K562 (cell line): ENCODE results near the gene CCDC7. TPM values are rescaled to one million over a fixed set of nuclear protein-coding genes. Genes with fewer than 3 reads are reported as not detected.

ENCODE experiments used
- ATAC-seq: fragments of 200-7000 bp; cut with Tn5 transposase; 3 replicates; pipeline ENCODE4 v1.9.1; 2020; ENCODE audit warnings: moderate library complexity
- BruUV-seq: library from RNA; stranded (reverse); fragments of 400-500 nt; replicated peaks from 2 replicates; lab custom pipeline; 2021; lab: Mats Ljungman, UMichigan
- CTCF ChIA-PET: fragments of 300-600 bp; formaldehyde crosslinking; extraction: SDS; loops from one replicate; lab custom pipeline; 2021; ENCODE audit warnings: low intra/inter-chr PET ratio; lab: Yijun Ruan, JAX
- POLR2A ChIA-PET: fragments of 300-600, 350-650 bp; sonication (Branson Sonifier 250); formaldehyde crosslinking; extraction: SDS; loops from one replicate; lab custom pipeline; 2021; ENCODE audit warnings: antibody characterized with exemption, inconsistent platforms; lab: Yijun Ruan, JAX
- DNase-seq, 4 experiments: peaks; one replicate each; pipeline versions ENCODE4 v3.0.0 to v3.0.0-alpha.2; 2011 to 2018; ENCODE audit warnings: low spot score in 3 of 4, mixed read lengths in 3 of 4; ENCODE audit errors: extremely low read depth in 1 of 4
- FAIRE-seq: peaks from 2 replicates; lab custom pipeline; 2011; peaks lifted over from hg19 to GRCh38; lab: Jason Lieb, UNC
- H2AFZ ChIP-seq: 2 replicates; pipeline ENCODE4 v1.6.0; 2011; ENCODE audit warnings: low read depth, low read length, control low read depth, inconsistent platforms
- H3K27ac ChIP-seq: fragments of 200-600 bp; 3 replicates; pipeline ENCODE4 v1.8.0; 2011; ENCODE audit warnings: low read depth, mild to moderate bottlenecking, control low read depth, inconsistent platforms, low read length, moderate library complexity, mixed read lengths; ENCODE audit errors: extremely low read depth
- H3K27me3 ChIP-seq, 2 experiments: fragments of 300-600 bp in 1 of 2; 2 replicates in 1 of 2; 3 replicates in 1 of 2; pipeline versions ENCODE4 v1.6.0 to v1.8.0; 2011; ENCODE audit warnings: inconsistent platforms in 2 of 2, low read length in 2 of 2, mild to moderate bottlenecking in 1 of 2, mixed read lengths in 1 of 2, moderate library complexity in 1 of 2; ENCODE audit not compliant: control insufficient read depth in 2 of 2, insufficient read depth in 2 of 2
- H3K36me3 ChIP-seq: fragments of 300-600 bp; 3 replicates; pipeline ENCODE4 v1.8.0; 2011; ENCODE audit warnings: mild to moderate bottlenecking, low read length, inconsistent platforms; ENCODE audit not compliant: control insufficient read depth, insufficient read depth
- H3K4me1 ChIP-seq, 2 experiments: fragments of 200-600 bp in 1 of 2; replicated peaks in 1 of 2; 2 replicates in 1 of 2; 3 replicates in 1 of 2; pipeline versions ENCODE4 v1.5.1 to v1.8.0; 2011; ENCODE audit warnings: inconsistent platforms in 2 of 2, low read length in 2 of 2, mild to moderate bottlenecking in 1 of 2, mixed read lengths in 1 of 2, moderate library complexity in 1 of 2; ENCODE audit not compliant: control insufficient read depth in 2 of 2, insufficient read depth in 2 of 2
- H3K4me2 ChIP-seq: 2 replicates; pipeline ENCODE4 v1.6.1; 2011; ENCODE audit warnings: low read length, control low read depth, inconsistent platforms, mixed read lengths; ENCODE audit not compliant: insufficient read depth
- H3K4me3 ChIP-seq: fragments of 200-600 bp; sonication (generic), shearing (Covaris generic); 2 replicates; pipeline ENCODE4 v1.5.1; 2016; ENCODE audit warnings: control low read depth, inconsistent platforms
- H3K79me2 ChIP-seq: fragments of 200-600 bp; 3 replicates; pipeline ENCODE4 v1.8.0; 2011; ENCODE audit warnings: low read length, inconsistent platforms; ENCODE audit not compliant: control insufficient read depth, insufficient read depth
- H3K9ac ChIP-seq, 2 experiments: 2 replicates each; pipeline versions ENCODE4 v1.6.0 to v1.6.1; 2011; ENCODE audit warnings: low read depth in 2 of 2, low read length in 2 of 2, control low read depth in 1 of 2, inconsistent platforms in 1 of 2, mild to moderate bottlenecking in 1 of 2, mixed read lengths in 1 of 2; ENCODE audit not compliant: insufficient read depth in 1 of 2
- H3K9me1 ChIP-seq: one replicate; pipeline ENCODE4 v1.6.0; 2011; ENCODE audit warnings: inconsistent platforms, mild to moderate bottlenecking, low read length, moderate library complexity; ENCODE audit not compliant: control insufficient read depth, insufficient read depth
- H3K9me3 ChIP-seq: replicated peaks from 2 replicates; pipeline ENCODE4 v1.5.1; 2011; ENCODE audit warnings: low read depth, low read length, inconsistent platforms; ENCODE audit not compliant: control insufficient read depth, insufficient read depth
- H4K20me1 ChIP-seq: replicated peaks from 2 replicates; pipeline ENCODE4 v1.6.1; 2011; ENCODE audit warnings: low read length, inconsistent platforms, mixed read lengths; ENCODE audit not compliant: control insufficient read depth, insufficient read depth
- BDP1 ChIP-seq: IDR thresholded peaks from 3 replicates; pipeline ENCODE4 v1.6.1; 2011; ENCODE audit not compliant: insufficient read length, insufficient read depth
- E2F6 ChIP-seq, 2 experiments: IDR thresholded peaks; 2 replicates each; pipeline ENCODE4 v1.6.1; 2011; ENCODE audit warnings: borderline replicate concordance in 1 of 2, control low read depth in 1 of 2, low read depth in 1 of 2, low read length in 1 of 2, mild to moderate bottlenecking in 1 of 2, mixed read lengths in 1 of 2, moderate library complexity in 1 of 2; ENCODE audit not compliant: insufficient read depth in 1 of 2, insufficient read length in 1 of 2, poor library complexity in 1 of 2, severe bottlenecking in 1 of 2; ENCODE audit errors: extremely low read depth in 1 of 2
- HBP1 ChIP-seq: fragments of 450-650 bp; formaldehyde crosslinking; IDR thresholded peaks from 2 replicates; pipeline ENCODE4 v1.4.0; 2022; ENCODE audit warnings: missing genetic modification characterization
- MGA ChIP-seq: fragments of 450-650 bp; IDR thresholded peaks from 2 replicates; pipeline ENCODE4 v1.6.1; 2016; ENCODE audit warnings: mild to moderate bottlenecking, moderate library complexity
- ZFPM2 ChIP-seq: fragments of 250-450 bp; sonication (Bioruptor Pico); IDR thresholded peaks from 2 replicates; pipeline ENCODE4 v1.5.1; 2022; ENCODE audit warnings: mild to moderate bottlenecking
- ZNF57 ChIP-seq: fragments of 450-650 bp; formaldehyde crosslinking; IDR thresholded peaks from 2 replicates; pipeline ENCODE4 v1.4.0; 2020; ENCODE audit warnings: mild to moderate bottlenecking, moderate library complexity
- WGBS: fragments of 100-300 bp; shearing (Covaris generic); methylation state at CpG from one replicate; pipeline ENCODE4 v1.1.6; 2016; ENCODE audit warnings: low coverage, mixed read lengths; ENCODE audit not compliant: insufficient coverage; ENCODE audit errors: missing lambda C conversion rate; 5-methylcytosine and 5-hydroxymethylcytosine counted together
- in situ Hi-C: fragments of 300-500 bp; cut with MboI; formaldehyde crosslinking; loops from 4 replicates; pipeline ENCODE4 v1.15.0; 2018; ENCODE audit warnings: inconsistent platforms, mixed read lengths
- intact Hi-C: fragments of 100-400 bp; cut with micrococcal nuclease; formaldehyde crosslinking; loops from 2 replicates; pipeline ENCODE4 v1.14.2; 2022
- polyA plus RNA-seq, 8 experiments: library from polyadenylated mRNA; depleted of rRNA in 4 of 8; stranded (reverse) in 5 of 8; unstranded in 3 of 8; fragments of >200 nt; fragmentation: Nextera tagmentation in 2 of 8; fragmentation: Illumina TruSeq in 1 of 8; extraction: Ambion mirVana in 2 of 8; extraction: Trizol in 1 of 8; gene quantifications; 2 replicates each; pipeline versions ENCODE4 v1.2.1 to v1.2.3, GENCODE V29; 2011 to 2014; ENCODE audit warnings: inconsistent platforms in 1 of 8, missing spikeins in 1 of 8
- total RNA-seq, 7 experiments: library from RNA; depleted of rRNA in 6 of 7; stranded (reverse); fragments of >200 nt in 6 of 7; fragmentation: Illumina TruSeq in 2 of 7; extraction: Trizol in 2 of 7; gene quantifications; 2 replicates each; pipeline versions ENCODE4 v1.2.1 to v1.2.3, GENCODE V29; 2011 to 2021; ENCODE audit warnings: low replicate concordance in 1 of 7

The CCDC7 gene
- total and polyA plus RNA-seq, 9 of the 15 experiments (the other 6 are each of a cell fraction or from before 2014, with no cell fraction given): 1.5 to 6.6 (median 2.7) TPM

- in situ Hi-C loops (no loop called here), intact Hi-C loops (loop anchor here (5.0 kb wide), 1 partner anchor 35 kb away; the partner anchor contains the start of gene ITGB1)
- no peaks in the 10 kb centered on the region for H3K27me3 ChIP-seq
- no peak; the same call in 1 of the 3 replicates for ATAC-seq
- H2AFZ ChIP-seq: no peak overlapping the region
- peaks cover 87% of the 10 kb centered on the region for H3K36me3 ChIP-seq
- BruUV-seq: no TSS peak
- H3K9me3 ChIP-seq: peaks cover 6% of the 10 kb centered on the region; the same call in 1 of the 2 replicates
- no peak overlapping the region for H3K4me3 ChIP-seq
- peaks cover 0 to 22% of the 10 kb centered on the region in 2 experiments; a peak in 3 of 5 replicates for H3K4me1 ChIP-seq
- WGBS: 10% methylated on average over 2 of the region's 2 CpGs
- H4K20me1 ChIP-seq: no peaks in the 10 kb centered on the region
- ChIA-PET CTCF (no interaction called here), POLR2A (interaction anchor here (1.1 kb wide), 1 partner anchor 18 kb away, joined by 3 read pairs; no protein-coding TSS in a partner anchor)
- peaks cover 9% of the 10 kb centered on the region; the same call in 2 of the 3 replicates for H3K79me2 ChIP-seq
- H3K9ac ChIP-seq: peak overlapping the region in 1 of 2 experiments; percentile 41; a peak in 1 of 4 replicates
- H3K9me1 ChIP-seq: no peaks in the 10 kb centered on the region
- peak; percentile 64 for FAIRE-seq
- no peak overlapping the region; the same call in 1 of the 2 replicates for H3K4me2 ChIP-seq
- DNase-seq: peak in 1 of 4 experiments; percentile 46
- peak overlapping the region; percentile 30; the same call in 2 of the 3 replicates for H3K27ac ChIP-seq
- TF ChIP-seq HBP1 (CRISPR knock-in tag) (no peak), MGA (no peak), ZNF57 (CRISPR knock-in tag) (no peak), BDP1 (no peak), E2F6 (IDR thresholded peaks at IDR 0.05; ENCODE audit: borderline replicate concordance in 1 of 2, extremely low read depth in 1 of 2, insufficient read depth in 1 of 2, insufficient read length in 1 of 2, low read depth in 1 of 2, low read length in 1 of 2, poor library complexity in 1 of 2, severe bottlenecking in 1 of 2) (no peak), ZFPM2 (CRISPR knock-in tag) (no peak)
Measured at GRCh38 chr10:32922170-32922569, 476.2 kb downstream of the CCDC7 start.
